Rectal smooth muscle tissue (tissue), 1 donor: Measurements from ENCODE around the gene C1QTNF2.

Experiments
- H3K27ac ChIP-seq: one replicate; pipeline ENCODE4 v1.7.0; 2013; ENCODE audit warnings: low read depth, low read length, inconsistent platforms
- H3K27me3 ChIP-seq: one replicate; pipeline ENCODE4 v1.7.0; 2013; ENCODE audit warnings: low read length; ENCODE audit not compliant: control insufficient read depth, insufficient read depth
- H3K36me3 ChIP-seq: one replicate; pipeline ENCODE4 v1.7.0; 2013; ENCODE audit warnings: low read length; ENCODE audit not compliant: control insufficient read depth, insufficient read depth
- H3K4me1 ChIP-seq: one replicate; pipeline ENCODE4 v1.7.0; 2013; ENCODE audit warnings: low read length; ENCODE audit not compliant: control insufficient read depth, insufficient read depth
- H3K4me3 ChIP-seq: one replicate; pipeline ENCODE4 v1.7.0; 2013; ENCODE audit warnings: low read length
- H3K9ac ChIP-seq: one replicate; pipeline ENCODE4 v1.7.0; 2013; ENCODE audit warnings: low read length

C1QTNF2 gene

GRCh38 chr5:160330212-160330611, 40.2 kb downstream of the C1QTNF2 start:
- H3K27ac ChIP-seq = no peak overlapping the region
- H3K9ac ChIP-seq = no peak overlapping the region
- H3K4me1 ChIP-seq = no peaks in the 10 kb centered on the region

GRCh38 chr5:160327818-160328217, 42.6 kb downstream of the C1QTNF2 start:
- Histone ChIP-seq H3K27ac (no peak overlapping the region), H3K4me3 (no peak overlapping the region), H3K9ac (no peak overlapping the region), H3K36me3 (no peaks in the 10 kb centered on the region), H3K4me1 (no peaks in the 10 kb centered on the region), H3K27me3 (no peaks in the 10 kb centered on the region)

More at GRCh38 chr5:160330212-160330611, 40.2 kb downstream of the C1QTNF2 start:
- Histone ChIP-seq H3K36me3 (no peaks in the 10 kb centered on the region), H3K4me3 (no peak overlapping the region), H3K27me3 (no peaks in the 10 kb centered on the region)

- no peaks in the 10 kb centered on the region for H3K36me3 ChIP-seq
- H3K4me1 ChIP-seq = no peaks in the 10 kb centered on the region
- H3K27ac ChIP-seq = no peak overlapping the region
- no peak overlapping the region for H3K4me3 ChIP-seq
- H3K27me3 ChIP-seq = no peaks in the 10 kb centered on the region
- no peak overlapping the region for H3K9ac ChIP-seq
Measured at GRCh38 chr5:160326981-160327380, 43.4 kb downstream of the C1QTNF2 start.

GRCh38 chr5:160325716-160326115, 44.7 kb downstream of the C1QTNF2 start:
- Histone ChIP-seq H3K9ac (no peak overlapping the region), H3K4me3 (no peak overlapping the region), H3K27me3 (no peaks in the 10 kb centered on the region), H3K27ac (no peak overlapping the region), H3K36me3 (no peaks in the 10 kb centered on the region), H3K4me1 (no peaks in the 10 kb centered on the region)

- H3K27ac ChIP-seq = no peak overlapping the region
- H3K36me3 ChIP-seq = no peaks in the 10 kb centered on the region
- H3K4me3 ChIP-seq = no peak overlapping the region
- H3K4me1 ChIP-seq = no peaks in the 10 kb centered on the region
- no peak overlapping the region for H3K9ac ChIP-seq
- H3K27me3 ChIP-seq = no peaks in the 10 kb centered on the region
Measured at GRCh38 chr5:160324886-160325285, 45.5 kb downstream of the C1QTNF2 start.

- no peak overlapping the region for H3K9ac ChIP-seq
- no peak overlapping the region for H3K4me3 ChIP-seq
- no peaks in the 10 kb centered on the region for H3K4me1 ChIP-seq
- H3K27ac ChIP-seq = no peak overlapping the region
- no peaks in the 10 kb centered on the region for H3K27me3 ChIP-seq
- H3K36me3 ChIP-seq = no peaks in the 10 kb centered on the region
Measured at GRCh38 chr5:160318409-160318808, 52.0 kb downstream of the C1QTNF2 start.

GRCh38 chr5:160317434-160317833, 53.0 kb downstream of the C1QTNF2 start:
- no peaks in the 10 kb centered on the region for H3K36me3 ChIP-seq
- H3K4me1 ChIP-seq = no peaks in the 10 kb centered on the region
- no peak overlapping the region for H3K4me3 ChIP-seq
- H3K9ac ChIP-seq = no peak overlapping the region
- H3K27ac ChIP-seq = no peak overlapping the region
- no peaks in the 10 kb centered on the region for H3K27me3 ChIP-seq

GRCh38 chr5:160315968-160316367, 54.5 kb downstream of the C1QTNF2 start:
- no peak overlapping the region for H3K4me3 ChIP-seq
- no peaks in the 10 kb centered on the region for H3K36me3 ChIP-seq
- no peaks in the 10 kb centered on the region for H3K4me1 ChIP-seq
- H3K9ac ChIP-seq = no peak overlapping the region
- no peak overlapping the region for H3K27ac ChIP-seq
- H3K27me3 ChIP-seq = peaks cover 3% of the 10 kb centered on the region

- H3K27ac ChIP-seq = no peak overlapping the region
- H3K4me3 ChIP-seq = peak overlapping the region; percentile 73
- no peaks in the 10 kb centered on the region for H3K36me3 ChIP-seq
- H3K4me1 ChIP-seq = no peaks in the 10 kb centered on the region
- H3K9ac ChIP-seq = no peak overlapping the region
- peaks cover 5% of the 10 kb centered on the region for H3K27me3 ChIP-seq
Measured at GRCh38 chr5:160312960-160313727, 57.3 kb downstream of the C1QTNF2 start.

GRCh38 chr5:160312134-160312959, 58.1 kb downstream of the C1QTNF2 start, which contains the start of gene CCNJL:
CCNJL (minus strand) TSS chr5:160312564; CDS start chr5:160311923, 641 bp downstream.
- Histone ChIP-seq H3K9ac (no peak within 1 kb of the TSS), H3K4me3 (peak within 1 kb of the TSS; percentile 73), H3K27me3 (peaks cover 5% of the 10 kb centered on the region), H3K4me1 (no peaks in the 10 kb centered on the region), H3K36me3 (no peaks in the 10 kb centered on the region), H3K27ac (no peak within 1 kb of the TSS)

- Histone ChIP-seq H3K27me3 (peaks cover 5% of the 10 kb centered on the region), H3K9ac (no peak overlapping the region), H3K27ac (no peak overlapping the region)
Measured at GRCh38 chr5:160311491-160312133, 58.8 kb downstream of the C1QTNF2 start.

GRCh38 chr5:160310552-160311295, 59.7 kb downstream of the C1QTNF2 start:
- H3K4me1 ChIP-seq = no peaks in the 10 kb centered on the region
- no peak overlapping the region for H3K4me3 ChIP-seq
- no peak overlapping the region for H3K27ac ChIP-seq

More at GRCh38 chr5:160311491-160312133, 58.8 kb downstream of the C1QTNF2 start:
- Histone ChIP-seq H3K4me1 (no peaks in the 10 kb centered on the region), H3K36me3 (no peaks in the 10 kb centered on the region), H3K4me3 (peak overlapping the region; percentile 73)

More at GRCh38 chr5:160310552-160311295, 59.7 kb downstream of the C1QTNF2 start:
- Histone ChIP-seq H3K36me3 (no peaks in the 10 kb centered on the region), H3K9ac (no peak overlapping the region), H3K27me3 (peaks cover 5% of the 10 kb centered on the region)
